Mesendoderm (in vitro differentiated cells): Measurements from ENCODE around the gene MSH2.
"Not testable (repeated sequence)": the region's sequence is repeated elsewhere in the genome, so short reads cannot be mapped to it uniquely, and the experiment has no call there.

ENCODE experiments used
- DNase-seq: peaks from one replicate; pipeline ENCODE4 v3.0.0; 2013
- H2AK5ac ChIP-seq: 2 replicates; pipeline ENCODE4 v1.6.1; 2013; ENCODE audit warnings: low read length, inconsistent platforms
- H2BK120ac ChIP-seq: 2 replicates; pipeline ENCODE4 v1.6.1; 2013; ENCODE audit warnings: low read depth, mild to moderate bottlenecking, low read length, moderate library complexity, mixed read lengths
- H2BK15ac ChIP-seq: replicated peaks from 2 replicates; pipeline ENCODE4 v1.6.1; 2013; ENCODE audit warnings: low read depth, mild to moderate bottlenecking, moderate library complexity
- H2BK5ac ChIP-seq: 2 replicates; pipeline ENCODE4 v1.6.1; 2013; ENCODE audit warnings: low read length, inconsistent platforms
- H3K18ac ChIP-seq: 2 replicates; pipeline ENCODE4 v1.6.1; 2013; ENCODE audit warnings: mild to moderate bottlenecking, low read length, mixed read lengths
- H3K23ac ChIP-seq: one replicate; pipeline ENCODE4 v1.6.1; 2013; ENCODE audit warnings: low read length
- H3K27ac ChIP-seq: 2 replicates; pipeline ENCODE4 v1.5.1; 2013; ENCODE audit warnings: low read depth, mild to moderate bottlenecking, inconsistent platforms, low read length, moderate library complexity
- H3K27me3 ChIP-seq: 2 replicates; pipeline ENCODE4 v1.6.1; 2013; ENCODE audit warnings: low read length, control low read depth, mild to moderate bottlenecking, inconsistent platforms; ENCODE audit not compliant: insufficient read depth, poor library complexity
- H3K36me3 ChIP-seq: 2 replicates; pipeline ENCODE4 v1.6.1; 2013; ENCODE audit warnings: low read length, inconsistent platforms; ENCODE audit not compliant: control insufficient read depth, insufficient read depth
- H3K4ac ChIP-seq: one replicate; pipeline ENCODE4 v1.6.1; 2013; ENCODE audit warnings: low read depth, mild to moderate bottlenecking, low read length, moderate library complexity
- H3K4me1 ChIP-seq: 2 replicates; pipeline ENCODE4 v1.6.1; 2013; ENCODE audit warnings: low read depth, low read length, inconsistent platforms; ENCODE audit not compliant: control insufficient read depth
- H3K4me2 ChIP-seq: 2 replicates; pipeline ENCODE4 v1.6.1; 2013; ENCODE audit warnings: low read length
- H3K4me3 ChIP-seq: 2 replicates; pipeline ENCODE4 v1.5.1; 2013; ENCODE audit warnings: mild to moderate bottlenecking, low read length
- H3K56ac ChIP-seq: one replicate; pipeline ENCODE4 v1.6.1; 2013; ENCODE audit warnings: low read length
- H3K79me1 ChIP-seq: 2 replicates; pipeline ENCODE4 v1.6.1; 2013; ENCODE audit warnings: low read length, inconsistent platforms
- H3K79me2 ChIP-seq: 2 replicates; pipeline ENCODE4 v1.6.1; 2013; ENCODE audit warnings: mild to moderate bottlenecking, low read length; ENCODE audit not compliant: control insufficient read depth, insufficient read depth
- H3K9ac ChIP-seq: 2 replicates; pipeline ENCODE4 v1.6.1; 2013; ENCODE audit warnings: low read length, inconsistent platforms
- H4K5ac ChIP-seq: one replicate; pipeline ENCODE4 v1.6.1; 2013; ENCODE audit warnings: low read length
- H4K8ac ChIP-seq: one replicate; pipeline ENCODE4 v1.6.1; 2013; ENCODE audit warnings: low read depth, mild to moderate bottlenecking, control low read depth, low read length, moderate library complexity
- WGBS: extraction: QIAGEN DNeasy Blood & Tissue Kit; methylation state at CpG from one replicate; pipeline ENCODE4 v1.1.7; 2013; ENCODE audit warnings: low lambda C conversion rate, missing lambda C conversion rate; ENCODE audit not compliant: insufficient coverage; ENCODE audit errors: extremely low coverage; 5-methylcytosine and 5-hydroxymethylcytosine counted together

Gene MSH2

GRCh38 chr2:47360283-47360682 is 42.7 kb upstream of the MSH2 start:
- Histone ChIP-seq H3K79me2 (no peaks in the 10 kb centered on the region), H3K4me1 (no peaks in the 10 kb centered on the region), H4K5ac (no peak overlapping the region), H2BK15ac (no peak overlapping the region), H3K79me1 (no peaks in the 10 kb centered on the region), H3K27me3 (no peaks in the 10 kb centered on the region), H3K4me3 (no peak overlapping the region), H3K18ac (no peak overlapping the region), H2BK5ac (no peak overlapping the region), H2BK120ac (no peak overlapping the region), H3K36me3 (no peaks in the 10 kb centered on the region), H3K27ac (no peak overlapping the region), H3K4ac (no peak overlapping the region), H4K8ac (no peak overlapping the region), H3K23ac (no peak overlapping the region), H3K56ac (no peak overlapping the region), H2AK5ac (no peak overlapping the region), H3K4me2 (no peak overlapping the region), H3K9ac (no peak overlapping the region)
- DNase-seq: no peak
- WGBS: no CpG with 5 or more reads among the region's 3 CpGs

- no peak for DNase-seq
- H2BK120ac ChIP-seq: no peak overlapping the region
- no peak overlapping the region for H3K56ac ChIP-seq
- H2AK5ac ChIP-seq: no peak overlapping the region
- H3K4ac ChIP-seq: no peak overlapping the region
- no peak overlapping the region for H4K8ac ChIP-seq
- H3K79me2 ChIP-seq: no peaks in the 10 kb centered on the region
- H3K23ac ChIP-seq: no peak overlapping the region
- no peak overlapping the region for H3K18ac ChIP-seq
- WGBS: no CpG with 5 or more reads among the region's 3 CpGs
- H4K5ac ChIP-seq: no peak overlapping the region
- H2BK15ac ChIP-seq: no peak overlapping the region
- no peak overlapping the region for H3K27ac ChIP-seq
- no peaks in the 10 kb centered on the region for H3K27me3 ChIP-seq
- H3K79me1 ChIP-seq: no peaks in the 10 kb centered on the region
- H3K4me2 ChIP-seq: no peak overlapping the region
- no peak overlapping the region for H2BK5ac ChIP-seq
- no peak overlapping the region for H3K4me3 ChIP-seq
- H3K9ac ChIP-seq: no peak overlapping the region
- no peaks in the 10 kb centered on the region for H3K36me3 ChIP-seq
- H3K4me1 ChIP-seq: no peaks in the 10 kb centered on the region
These were observed 42.0 kb upstream of the MSH2 start for GRCh38 chr2:47360927-47361326.

- not testable (repeated sequence) for H3K4me1 ChIP-seq, H4K8ac ChIP-seq, H2AK5ac ChIP-seq, H3K79me2 ChIP-seq, H3K18ac ChIP-seq, H2BK5ac ChIP-seq, H2BK120ac ChIP-seq, H2BK15ac ChIP-seq, H3K4me2 ChIP-seq, H4K5ac ChIP-seq, H3K36me3 ChIP-seq, H3K56ac ChIP-seq, H3K23ac ChIP-seq, H3K9ac ChIP-seq, H3K27ac ChIP-seq, H3K27me3 ChIP-seq, H3K4ac ChIP-seq, DNase-seq, H3K4me3 ChIP-seq, H3K79me1 ChIP-seq
- 100% methylated on average over 2 of the region's 10 CpGs for WGBS
These were observed 41.3 kb upstream of the MSH2 start for GRCh38 chr2:47361505-47362229.

- H3K4me3 ChIP-seq: no peak overlapping the region
These were observed 29.2 kb upstream of the MSH2 start for GRCh38 chr2:47373747-47374146.

GRCh38 chr2:47375307-47375706 is 27.6 kb upstream of the MSH2 start:
- Histone ChIP-seq H3K79me2 (peaks cover 6% of the 10 kb centered on the region), H2BK15ac (no peak overlapping the region), H3K4ac (no peak overlapping the region), H3K27me3 (no peaks in the 10 kb centered on the region), H4K8ac (no peak overlapping the region), H3K4me1 (no peaks in the 10 kb centered on the region), H3K4me3 (no peak overlapping the region), H3K23ac (no peak overlapping the region), H2BK5ac (no peak overlapping the region), H3K9ac (no peak overlapping the region), H3K27ac (no peak overlapping the region), H3K4me2 (no peak overlapping the region), H3K36me3 (no peaks in the 10 kb centered on the region), H3K18ac (no peak overlapping the region), H3K79me1 (peaks cover 2% of the 10 kb centered on the region), H2BK120ac (no peak overlapping the region), H3K56ac (no peak overlapping the region), H2AK5ac (no peak overlapping the region), H4K5ac (no peak overlapping the region)
- DNase-seq: no peak
- WGBS: no CpG with 5 or more reads among the region's 1 CpG

More at GRCh38 chr2:47373747-47374146, 29.2 kb upstream of the MSH2 start:
- H4K5ac ChIP-seq: no peak overlapping the region
- no peak overlapping the region for H3K27ac ChIP-seq
- H3K27me3 ChIP-seq: no peaks in the 10 kb centered on the region
- WGBS: no CpG with 5 or more reads among the region's 5 CpGs
- no peak overlapping the region for H3K18ac ChIP-seq
- no peak overlapping the region for H3K4ac ChIP-seq
- no peak overlapping the region for H3K23ac ChIP-seq
- no peak overlapping the region for H2BK120ac ChIP-seq
- no peak overlapping the region for H2BK15ac ChIP-seq
- H2AK5ac ChIP-seq: no peak overlapping the region
- peaks cover 11% of the 10 kb centered on the region for H3K79me2 ChIP-seq
- no peak overlapping the region for H2BK5ac ChIP-seq
- no peaks in the 10 kb centered on the region for H3K4me1 ChIP-seq
- DNase-seq: peak; percentile 71
- H4K8ac ChIP-seq: peak overlapping the region; percentile 17
- no peak overlapping the region for H3K9ac ChIP-seq
- H3K56ac ChIP-seq: no peak overlapping the region
- H3K36me3 ChIP-seq: no peaks in the 10 kb centered on the region
- peaks cover 2% of the 10 kb centered on the region for H3K79me1 ChIP-seq
- no peak overlapping the region for H3K4me2 ChIP-seq

- Histone ChIP-seq H2BK15ac (no peak overlapping the region), H3K27ac (no peak overlapping the region), H2AK5ac (no peak overlapping the region), H3K4me1 (no peaks in the 10 kb centered on the region), H3K4me3 (no peak overlapping the region), H3K56ac (no peak overlapping the region), H3K79me1 (no peaks in the 10 kb centered on the region), H3K18ac (no peak overlapping the region), H3K4me2 (no peak overlapping the region), H4K8ac (no peak overlapping the region), H3K79me2 (no peaks in the 10 kb centered on the region), H2BK5ac (no peak overlapping the region), H3K27me3 (no peaks in the 10 kb centered on the region), H3K4ac (no peak overlapping the region), H2BK120ac (no peak overlapping the region), H3K36me3 (no peaks in the 10 kb centered on the region), H4K5ac (no peak overlapping the region), H3K23ac (no peak overlapping the region), H3K9ac (no peak overlapping the region)
- DNase-seq: no peak
- WGBS: 100% methylated on average over 1 of the region's 3 CpGs
These were observed 23.6 kb upstream of the MSH2 start for GRCh38 chr2:47379384-47379783.
